H9 (cell line): ENCODE results near the gene DMXL1. TPM values are rescaled to one million over a fixed set of nuclear protein-coding genes. Genes with fewer than 3 reads are reported as not detected.

Source experiments
- DNase-seq: peaks from one replicate; pipeline ENCODE4 v3.0.0-alpha.2; 2017
- H2AFZ ChIP-seq: one replicate; pipeline ENCODE4 v1.6.1; 2013; ENCODE audit warnings: mild to moderate bottlenecking, low read length, control low read depth, moderate library complexity
- H2AK5ac ChIP-seq: 2 replicates; pipeline ENCODE4 v1.6.1; 2013; ENCODE audit warnings: low read length, control low read depth, mixed read lengths; ENCODE audit not compliant: insufficient read length
- H2BK120ac ChIP-seq: one replicate; pipeline ENCODE4 v1.6.1; 2013; ENCODE audit warnings: low read depth, mild to moderate bottlenecking, low read length, control low read depth, inconsistent platforms; ENCODE audit not compliant: poor library complexity, severe bottlenecking
- H2BK12ac ChIP-seq: 2 replicates; pipeline ENCODE4 v1.6.1; 2013; ENCODE audit warnings: low read length, control low read depth, mixed read lengths, low read depth; ENCODE audit not compliant: insufficient read length
- H2BK15ac ChIP-seq: 2 replicates; pipeline ENCODE4 v1.6.1; 2013; ENCODE audit warnings: low read depth, low read length, control low read depth
- H2BK20ac ChIP-seq: one replicate; pipeline ENCODE4 v1.6.1; 2013; ENCODE audit warnings: low read depth, mild to moderate bottlenecking, low read length, control low read depth, inconsistent platforms; ENCODE audit not compliant: poor library complexity, severe bottlenecking
- H2BK5ac ChIP-seq: 2 replicates; pipeline ENCODE4 v1.6.1; 2013; ENCODE audit warnings: low read length, control low read depth, mixed read lengths; ENCODE audit not compliant: insufficient read length
- H3K14ac ChIP-seq: 2 replicates; pipeline ENCODE4 v1.6.1; 2013; ENCODE audit warnings: low read length, control low read depth; ENCODE audit not compliant: insufficient read depth
- H3K18ac ChIP-seq: 2 replicates; pipeline ENCODE4 v1.6.1; 2013; ENCODE audit warnings: low read depth, mild to moderate bottlenecking, mixed read lengths, low read length, control low read depth; ENCODE audit not compliant: insufficient read length
- H3K23ac ChIP-seq: 2 replicates; pipeline ENCODE4 v1.6.1; 2013; ENCODE audit warnings: low read length, control low read depth, mixed read lengths, low read depth; ENCODE audit not compliant: insufficient read length
- H3K23me2 ChIP-seq: 2 replicates; pipeline ENCODE4 v1.6.1; 2013; ENCODE audit warnings: low read depth, mild to moderate bottlenecking, mixed read lengths, low read length, control low read depth; ENCODE audit not compliant: insufficient read length, poor library complexity, severe bottlenecking
- H3K27ac ChIP-seq: 2 replicates; pipeline ENCODE4 v1.5.1; 2013; ENCODE audit warnings: low read length, control low read depth, mixed read lengths, low read depth; ENCODE audit not compliant: insufficient read length
- H3K27me3 ChIP-seq: 2 replicates; pipeline ENCODE4 v1.6.1; 2013; ENCODE audit warnings: low read length, control low read depth, inconsistent platforms; ENCODE audit not compliant: insufficient read depth
- H3K4ac ChIP-seq: 2 replicates; pipeline ENCODE4 v1.6.1; 2013; ENCODE audit warnings: low read depth, mild to moderate bottlenecking, control low read depth, inconsistent platforms, low read length, moderate library complexity
- H3K4me1 ChIP-seq: 2 replicates; pipeline ENCODE4 v1.6.1; 2013; ENCODE audit warnings: low read length, control low read depth, inconsistent platforms; ENCODE audit not compliant: insufficient read depth
- H3K4me2 ChIP-seq: 2 replicates; pipeline ENCODE4 v1.6.1; 2013; ENCODE audit warnings: low read length, control low read depth, mixed read lengths; ENCODE audit not compliant: insufficient read length, insufficient read depth
- H3K56ac ChIP-seq: 2 replicates; pipeline ENCODE4 v1.6.1; 2013; ENCODE audit warnings: low read depth, mild to moderate bottlenecking, mixed read lengths, low read length, control low read depth; ENCODE audit not compliant: insufficient read length
- H3K79me1 ChIP-seq: 2 replicates; pipeline ENCODE4 v1.6.1; 2013; ENCODE audit warnings: low read depth, mild to moderate bottlenecking, moderate library complexity, low read length, control low read depth, inconsistent platforms; ENCODE audit not compliant: insufficient read depth, poor library complexity, severe bottlenecking
- H3K79me2 ChIP-seq: 2 replicates; pipeline ENCODE4 v1.6.1; 2013; ENCODE audit warnings: low read length, control low read depth, inconsistent platforms; ENCODE audit not compliant: insufficient read depth
- H3K9ac ChIP-seq: 2 replicates; pipeline ENCODE4 v1.6.1; 2013; ENCODE audit warnings: low read length, control low read depth, mixed read lengths; ENCODE audit not compliant: insufficient read length; ENCODE audit errors: extremely low read depth
- H3K9me3 ChIP-seq: one replicate; pipeline ENCODE4 v1.6.1; 2013; ENCODE audit warnings: low read depth, low read length, inconsistent platforms; ENCODE audit not compliant: control insufficient read depth
- H3T11ph ChIP-seq: one replicate; pipeline ENCODE4 v1.6.1; 2013; ENCODE audit warnings: mild to moderate bottlenecking, low read length, control low read depth, inconsistent platforms
- H4K20me1 ChIP-seq: one replicate; pipeline ENCODE4 v1.6.1; 2013; ENCODE audit not compliant: control insufficient read depth, insufficient read length, insufficient read depth
- H4K5ac ChIP-seq: 2 replicates; pipeline ENCODE4 v1.6.1; 2013; ENCODE audit warnings: low read depth, mild to moderate bottlenecking, mixed read lengths, low read length, control low read depth; ENCODE audit not compliant: insufficient read length
- H4K8ac ChIP-seq: replicated peaks from 2 replicates; pipeline ENCODE4 v1.6.1; 2013; ENCODE audit warnings: low read length, control low read depth, mixed read lengths, low read depth; ENCODE audit not compliant: insufficient read length
- H4K91ac ChIP-seq: 2 replicates; pipeline ENCODE4 v1.6.1; 2013; ENCODE audit warnings: low read depth, mild to moderate bottlenecking, moderate library complexity, mixed read lengths, low read length, control low read depth; ENCODE audit not compliant: insufficient read length
- H3K27ac Mint-ChIP-seq, 3 experiments: 2 replicates in 2 of 3; 3 replicates in 1 of 3; pipeline ENCODE4 v1.8.0; 2020 to 2021; ENCODE audit warnings: mixed read lengths in 3 of 3, mild to moderate bottlenecking in 1 of 3, moderate library complexity in 1 of 3
- H3K27me3 Mint-ChIP-seq: 2 replicates; pipeline ENCODE4 v1.8.0; 2021; ENCODE audit warnings: low read depth, mild to moderate bottlenecking, moderate library complexity, mixed read lengths
- H3K36me3 Mint-ChIP-seq, 3 experiments: 2 replicates in 2 of 3; 3 replicates in 1 of 3; pipeline ENCODE4 v1.8.0; 2020 to 2021; ENCODE audit warnings: low read depth in 3 of 3, mixed read lengths in 3 of 3; ENCODE audit not compliant: insufficient read depth in 1 of 3
- H3K4me1 Mint-ChIP-seq, 2 experiments: 2 replicates each; pipeline ENCODE4 v1.8.0; 2020; ENCODE audit warnings: mixed read lengths in 2 of 2
- H3K4me3 Mint-ChIP-seq, 2 experiments: 2 replicates in 1 of 2; 3 replicates in 1 of 2; pipeline ENCODE4 v1.8.0; 2020 to 2021; ENCODE audit warnings: mild to moderate bottlenecking in 2 of 2, mixed read lengths in 2 of 2, moderate library complexity in 1 of 2
- H3K9me3 Mint-ChIP-seq, 2 experiments: 2 replicates in 1 of 2; 3 replicates in 1 of 2; pipeline ENCODE4 v1.8.0; 2020; ENCODE audit warnings: mild to moderate bottlenecking in 2 of 2, mixed read lengths in 2 of 2, moderate library complexity in 1 of 2
- WGBS: extraction: QIAGEN DNeasy Blood & Tissue Kit; methylation state at CpG from one replicate; pipeline ENCODE4 v1.1.7; 2013; ENCODE audit warnings: missing lambda C conversion rate, low lambda C conversion rate, mixed read lengths; ENCODE audit not compliant: insufficient read length; ENCODE audit errors: extremely low coverage; 5-methylcytosine and 5-hydroxymethylcytosine counted together
- total RNA-seq: library from RNA; stranded (reverse); gene quantifications from 2 replicates; pipeline ENCODE4 v1.2.1, GENCODE V29; 2021
- TF ChIP-seq, protein P1 (sequence below): fragments of 200-600 bp; sonication (generic); conservative IDR thresholded peaks from 3 replicates; pipeline ENCODE4 v1.8.0; 2021; ENCODE audit warnings: antibody characterized with exemption, mild to moderate bottlenecking

Gene DMXL1
- total RNA-seq, 1 experiment from 2014 or later, result 63.5 TPM

DNA sequence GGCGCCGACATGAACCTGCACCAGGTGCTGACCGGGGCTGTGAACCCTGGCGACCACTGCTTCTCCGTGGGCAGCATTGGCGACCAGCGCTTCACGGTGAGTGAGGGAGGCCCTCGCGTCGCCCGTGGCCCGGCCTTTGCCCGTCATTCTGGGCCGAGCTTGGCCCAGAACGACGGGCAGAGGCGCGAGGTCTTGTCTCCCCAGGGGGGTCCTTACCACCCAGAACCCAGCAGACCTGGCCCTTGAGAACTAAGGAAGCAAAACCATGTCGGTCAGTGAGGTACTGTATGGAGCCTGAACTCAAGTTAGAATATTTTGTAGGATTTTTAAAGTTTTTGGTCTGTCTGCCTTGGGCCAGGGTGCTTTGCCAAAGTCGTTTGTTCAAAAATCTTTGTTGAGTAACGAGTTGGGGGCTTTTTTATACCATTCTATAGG lies 691 bp downstream of the DMXL1 start:
- H3K23ac ChIP-seq, result no peak overlapping the region
- TF ChIP-seq, protein P1, sequence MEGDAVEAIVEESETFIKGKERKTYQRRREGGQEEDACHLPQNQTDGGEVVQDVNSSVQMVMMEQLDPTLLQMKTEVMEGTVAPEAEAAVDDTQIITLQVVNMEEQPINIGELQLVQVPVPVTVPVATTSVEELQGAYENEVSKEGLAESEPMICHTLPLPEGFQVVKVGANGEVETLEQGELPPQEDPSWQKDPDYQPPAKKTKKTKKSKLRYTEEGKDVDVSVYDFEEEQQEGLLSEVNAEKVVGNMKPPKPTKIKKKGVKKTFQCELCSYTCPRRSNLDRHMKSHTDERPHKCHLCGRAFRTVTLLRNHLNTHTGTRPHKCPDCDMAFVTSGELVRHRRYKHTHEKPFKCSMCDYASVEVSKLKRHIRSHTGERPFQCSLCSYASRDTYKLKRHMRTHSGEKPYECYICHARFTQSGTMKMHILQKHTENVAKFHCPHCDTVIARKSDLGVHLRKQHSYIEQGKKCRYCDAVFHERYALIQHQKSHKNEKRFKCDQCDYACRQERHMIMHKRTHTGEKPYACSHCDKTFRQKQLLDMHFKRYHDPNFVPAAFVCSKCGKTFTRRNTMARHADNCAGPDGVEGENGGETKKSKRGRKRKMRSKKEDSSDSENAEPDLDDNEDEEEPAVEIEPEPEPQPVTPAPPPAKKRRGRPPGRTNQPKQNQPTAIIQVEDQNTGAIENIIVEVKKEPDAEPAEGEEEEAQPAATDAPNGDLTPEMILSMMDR, result no peak
- H2BK120ac ChIP-seq, result no peak overlapping the region
- DNase-seq, result no peak
- peaks cover 19% of the 10 kb centered on the region; the same call in 1 of the 2 replicates for H3K79me2 ChIP-seq
- H3K27me3 ChIP-seq, result no peaks in the 10 kb centered on the region
- peak overlapping the region; percentile 91 to 93 for H3K4me3 Mint-ChIP-seq
- no peak overlapping the region for H2AFZ ChIP-seq
- no peaks in the 10 kb centered on the region for H3K9me3 Mint-ChIP-seq
- H3K79me1 ChIP-seq, result no peaks in the 10 kb centered on the region
- no peak overlapping the region for H4K91ac ChIP-seq
- H3K27ac Mint-ChIP-seq, result peak overlapping the region; percentile 91 to 96 (median 93)
- no peak overlapping the region for H2BK12ac ChIP-seq
- no peak overlapping the region for H2BK5ac ChIP-seq
- peak overlapping the region; percentile 55 for H3K9ac ChIP-seq
- no peak overlapping the region for H2AK5ac ChIP-seq
- H4K5ac ChIP-seq, result no peak overlapping the region
- H4K20me1 ChIP-seq, result no peaks in the 10 kb centered on the region
- H3K36me3 Mint-ChIP-seq, result no peaks in the 10 kb centered on the region
- no peak overlapping the region for H3T11ph ChIP-seq
- H3K27ac ChIP-seq, result no peak overlapping the region
- H4K8ac ChIP-seq, result no peak overlapping the region
- H3K4ac ChIP-seq, result no peak overlapping the region
- H2BK15ac ChIP-seq, result no peak overlapping the region
- peak overlapping the region; percentile 2 for H3K18ac ChIP-seq
- peaks cover 34 to 37% of the 10 kb centered on the region in 2 experiments for H3K4me1 Mint-ChIP-seq
- H3K23me2 ChIP-seq, result peaks cover 4% of the 10 kb centered on the region
- no peaks in the 10 kb centered on the region for H3K27me3 Mint-ChIP-seq
- WGBS, result no CpG with 5 or more reads among the region's 22 CpGs
- peaks cover 2% of the 10 kb centered on the region; the same call in 1 of the 2 replicates for H3K4me1 ChIP-seq
- H2BK20ac ChIP-seq, result no peak overlapping the region
- peak overlapping the region; percentile 71 for H3K4me2 ChIP-seq
- no peak overlapping the region for H3K56ac ChIP-seq
- H3K9me3 ChIP-seq, result no peaks in the 10 kb centered on the region
- H3K14ac ChIP-seq, result peak overlapping the region; percentile 15; the same call in 1 of the 2 replicates
